ENCODE measurements around the gene TLL2. TPM values are rescaled to one million over a fixed set of nuclear protein-coding genes. Genes with fewer than 3 reads are reported as not detected.

The TLL2 gene
- total and polyA plus RNA-seq, 4 donors = 0.07 to 0.23 (median 0.10) TPM

GRCh38 chr10:96401036-96401435 is 112.7 kb downstream of the TLL2 start:
- no peak overlapping the region for H3K9ac ChIP-seq (ENCODE audit: insufficient read depth in 1 of 2, low read length in 2 of 2)
- no peak for DNase-seq

GRCh38 chr10:96400465-96400864 is 113.3 kb downstream of the TLL2 start:
- Histone ChIP-seq H3K27ac (ENCODE audit: low read depth in 1 of 2, low read length in 1 of 2) (no peak overlapping the region), H3K9ac (ENCODE audit: insufficient read depth in 1 of 2, low read length in 2 of 2) (no peak overlapping the region), H3K36me3 (ENCODE audit: control insufficient read depth in 4 of 4, insufficient read depth in 4 of 4, low read length in 4 of 4) (no peaks in the 10 kb centered on the region), H3K9me3 (ENCODE audit: control insufficient read depth in 4 of 4, insufficient read depth in 3 of 4, low read length in 3 of 4) (no peaks in the 10 kb centered on the region), H3K4me1 (ENCODE audit: control insufficient read depth in 5 of 5, insufficient read depth in 5 of 5, low read length in 5 of 5) (peaks cover 0 to 6% (median 0%) of the 10 kb centered on the region in 5 donors), H3K27me3 (ENCODE audit: control insufficient read depth in 3 of 3, insufficient read depth in 3 of 3, low read length in 2 of 3) (peaks cover 0 to 50% (median 4%) of the 10 kb centered on the region in 3 donors), H3K4me3 (no peak overlapping the region)
- no peak for TF ChIP-seq CTCF (IDR thresholded peaks at IDR 0.05; ENCODE audit: control extremely low read depth, extremely low read depth)
- 69 to 80% methylated on average over 3 of the region's 3 CpGs for WGBS, 2 donors
- DNase-seq = no peak
- ATAC-seq (ENCODE audit: insufficient read depth, low FRiP score) = no peak

More at GRCh38 chr10:96401036-96401435, 112.7 kb downstream of the TLL2 start:
- Histone ChIP-seq H3K27me3 (ENCODE audit: control insufficient read depth in 3 of 3, insufficient read depth in 3 of 3, low read length in 2 of 3) (peaks cover 0 to 52% (median 2%) of the 10 kb centered on the region in 3 donors), H3K9me3 (ENCODE audit: control insufficient read depth in 4 of 4, insufficient read depth in 3 of 4, low read length in 3 of 4) (no peaks in the 10 kb centered on the region), H3K4me1 (ENCODE audit: control insufficient read depth in 5 of 5, insufficient read depth in 5 of 5, low read length in 5 of 5) (peaks cover 0 to 6% (median 0%) of the 10 kb centered on the region in 5 donors), H3K36me3 (ENCODE audit: control insufficient read depth in 4 of 4, insufficient read depth in 4 of 4, low read length in 4 of 4) (no peaks in the 10 kb centered on the region), H3K27ac (ENCODE audit: low read depth in 1 of 2, low read length in 1 of 2) (no peak overlapping the region), H3K4me3 (no peak overlapping the region)
- ATAC-seq (ENCODE audit: insufficient read depth, low FRiP score) = no peak
- TF ChIP-seq CTCF (IDR thresholded peaks at IDR 0.05; ENCODE audit: control extremely low read depth, extremely low read depth) = no peak
- WGBS, 2 donors = 57 to 73% methylated on average over 7 of the region's 7 CpGs

DNA sequence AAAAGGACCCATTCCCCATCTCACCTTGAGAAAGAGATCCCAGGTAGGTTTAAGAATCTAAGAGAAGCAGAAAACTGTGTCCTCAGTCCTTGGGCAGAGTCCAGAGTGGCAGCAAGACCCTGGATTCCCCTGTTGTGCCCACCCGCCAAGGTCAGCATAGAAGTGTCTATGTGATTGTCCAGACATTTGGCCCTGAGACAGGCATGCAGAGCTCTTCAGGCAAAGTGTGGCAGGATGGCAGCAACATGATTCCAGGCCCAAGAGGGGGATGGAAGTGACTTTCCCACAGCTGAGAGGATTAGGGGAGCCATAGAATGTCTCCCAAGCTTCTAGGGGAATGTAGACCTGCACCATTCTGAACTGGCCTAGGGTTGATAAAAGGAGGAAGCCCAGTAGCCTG is 115.8 kb downstream of the TLL2 start:
- no peaks in the 10 kb centered on the region for H3K36me3 ChIP-seq (ENCODE audit: control insufficient read depth in 4 of 4, insufficient read depth in 4 of 4, low read length in 4 of 4)
- no peaks in the 10 kb centered on the region for H3K9me3 ChIP-seq (ENCODE audit: control insufficient read depth in 4 of 4, insufficient read depth in 3 of 4, low read length in 3 of 4)
- peaks cover 0 to 53% (median 8%) of the 10 kb centered on the region in 3 donors for H3K27me3 ChIP-seq (ENCODE audit: control insufficient read depth in 3 of 3, insufficient read depth in 3 of 3, low read length in 2 of 3)
- H3K4me3 ChIP-seq = no peak overlapping the region
- H3K27ac ChIP-seq (ENCODE audit: low read depth in 1 of 2, low read length in 1 of 2) = no peak overlapping the region
- WGBS, 2 donors = 92 to 100% methylated on average over 1 of the region's 1 CpG
- peaks cover 0 to 6% (median 0%) of the 10 kb centered on the region in 5 donors for H3K4me1 ChIP-seq (ENCODE audit: control insufficient read depth in 5 of 5, insufficient read depth in 5 of 5, low read length in 5 of 5)
- no peak for TF ChIP-seq CTCF (IDR thresholded peaks at IDR 0.05; ENCODE audit: control extremely low read depth, extremely low read depth)
- no peak overlapping the region for H3K9ac ChIP-seq (ENCODE audit: insufficient read depth in 1 of 2, low read length in 2 of 2)
- ATAC-seq (ENCODE audit: insufficient read depth, low FRiP score) = no peak
- DNase-seq = no peak

Data from lung (tissue), 12 donors.